Colonic mucosa (tissue), 4 donors: ENCODE data around the gene SCLT1. TPM values are rescaled to one million over a fixed set of nuclear protein-coding genes. Genes with fewer than 3 reads are reported as not detected.

Experiments used
- DNase-seq: peaks from one replicate; pipeline ENCODE4 v3.0.0-alpha.2; 2020
- H3K27ac ChIP-seq: fragments of 200-600 bp; one replicate; pipeline ENCODE4 v1.8.0; 2021
- H3K27me3 ChIP-seq: fragments of 200-600 bp; one replicate; pipeline ENCODE4 v1.8.0; 2021
- H3K36me3 ChIP-seq: fragments of 200-600 bp; one replicate; pipeline ENCODE4 v1.8.0; 2021
- H3K4me1 ChIP-seq: fragments of 200-600 bp; one replicate; pipeline ENCODE4 v1.8.0; 2021; ENCODE audit warnings: mild to moderate bottlenecking
- H3K4me3 ChIP-seq: fragments of 200-600 bp; one replicate; pipeline ENCODE4 v1.8.0; 2021
- H3K9ac ChIP-seq, 2 donors: one replicate each; pipeline ENCODE4 v1.7.0; 2013; ENCODE audit warnings: control low read depth in 2 of 2, low read depth in 2 of 2, low read length in 2 of 2
- H3K9me3 ChIP-seq: fragments of 200-600 bp; one replicate; pipeline ENCODE4 v1.8.0; 2021
- intact Hi-C: fragments of 100-400 bp; cut with DNase I; formaldehyde crosslinking; loops from one replicate; pipeline ENCODE4 v1.14.1; 2022
- total RNA-seq, 2 donors: library from RNA; stranded (reverse); fragmentation: NEBNext Ultra II Directional in 1 of 2; extraction: Animal tissue kit (Norgen Biotek cat#: 25700) in 1 of 2; gene quantifications; one replicate each; pipeline ENCODE4 v1.2.1, GENCODE V29; 2021
- TF ChIP-seq, protein P1 (sequence below): fragments of 200-600 bp; IDR thresholded peaks from one replicate; pipeline ENCODE4 v1.8.0; 2022; ENCODE audit warnings: antibody characterized with exemption, mild to moderate bottlenecking
- donor health status: healthy.
- donor health status: DM: no; HTN: no; CAD: no.
- donor health status: DM: no; HTN: no; CAD: no.

The SCLT1 gene
- total RNA-seq, 2 donors from 2014 or later, result 8.4 to 13.9 TPM

DNA sequence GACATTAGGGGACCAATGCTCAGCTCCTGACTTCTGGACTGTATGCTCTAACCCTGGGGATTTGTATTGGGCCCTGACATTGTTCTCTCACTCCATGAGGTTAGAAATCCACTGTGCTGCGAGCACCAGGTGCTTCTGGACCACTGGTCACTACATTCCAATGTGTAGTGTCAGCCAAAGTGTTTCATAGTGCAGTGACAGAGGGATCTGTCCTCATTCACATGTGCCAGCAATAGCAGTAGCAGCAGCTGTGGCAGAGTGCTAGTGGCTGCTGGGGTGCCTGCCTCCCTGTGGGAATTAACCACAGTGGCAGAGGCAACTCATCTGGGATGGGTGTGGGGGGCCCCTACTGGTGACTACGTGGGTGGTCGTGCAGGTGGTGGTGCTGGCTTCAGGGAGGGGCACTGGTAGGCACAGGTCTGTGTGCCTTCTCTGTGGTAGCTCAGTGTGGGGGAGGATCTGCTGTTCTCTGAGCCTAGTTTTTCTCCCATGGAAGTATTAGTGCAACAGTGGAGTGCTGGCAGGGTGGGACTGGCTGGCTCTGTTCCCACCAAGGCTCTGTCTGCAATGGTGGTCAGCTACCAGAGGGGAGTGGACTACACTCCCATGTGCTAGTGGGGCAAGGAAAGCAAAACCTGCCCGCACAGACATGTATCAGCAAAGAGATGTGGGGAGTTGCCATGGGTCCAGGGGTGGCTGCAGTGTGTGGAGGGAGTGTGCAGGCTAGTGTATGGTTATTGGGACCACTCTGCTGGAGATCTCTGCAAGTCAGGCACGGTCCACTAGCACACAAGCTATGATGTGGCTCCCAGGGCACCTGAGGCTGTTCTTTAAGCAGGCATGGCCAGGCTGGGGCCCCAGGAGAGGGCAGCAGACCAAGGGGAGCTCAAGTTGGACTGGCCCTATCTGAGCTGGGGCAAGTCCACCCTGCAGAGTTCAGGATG, 78.5 kb downstream of the SCLT1 start:
- TF ChIP-seq, protein P1, sequence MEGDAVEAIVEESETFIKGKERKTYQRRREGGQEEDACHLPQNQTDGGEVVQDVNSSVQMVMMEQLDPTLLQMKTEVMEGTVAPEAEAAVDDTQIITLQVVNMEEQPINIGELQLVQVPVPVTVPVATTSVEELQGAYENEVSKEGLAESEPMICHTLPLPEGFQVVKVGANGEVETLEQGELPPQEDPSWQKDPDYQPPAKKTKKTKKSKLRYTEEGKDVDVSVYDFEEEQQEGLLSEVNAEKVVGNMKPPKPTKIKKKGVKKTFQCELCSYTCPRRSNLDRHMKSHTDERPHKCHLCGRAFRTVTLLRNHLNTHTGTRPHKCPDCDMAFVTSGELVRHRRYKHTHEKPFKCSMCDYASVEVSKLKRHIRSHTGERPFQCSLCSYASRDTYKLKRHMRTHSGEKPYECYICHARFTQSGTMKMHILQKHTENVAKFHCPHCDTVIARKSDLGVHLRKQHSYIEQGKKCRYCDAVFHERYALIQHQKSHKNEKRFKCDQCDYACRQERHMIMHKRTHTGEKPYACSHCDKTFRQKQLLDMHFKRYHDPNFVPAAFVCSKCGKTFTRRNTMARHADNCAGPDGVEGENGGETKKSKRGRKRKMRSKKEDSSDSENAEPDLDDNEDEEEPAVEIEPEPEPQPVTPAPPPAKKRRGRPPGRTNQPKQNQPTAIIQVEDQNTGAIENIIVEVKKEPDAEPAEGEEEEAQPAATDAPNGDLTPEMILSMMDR, result no peak
- no peak overlapping the region for H3K4me3 ChIP-seq
- intact Hi-C loops, result no loop called here
- H3K27me3 ChIP-seq, result no peaks in the 10 kb centered on the region
- H3K27ac ChIP-seq, result no peak overlapping the region
- H3K9me3 ChIP-seq, result no peaks in the 10 kb centered on the region
- H3K4me1 ChIP-seq, result no peaks in the 10 kb centered on the region
- H3K36me3 ChIP-seq, result no peaks in the 10 kb centered on the region
- DNase-seq, result no peak
- no peak overlapping the region for H3K9ac ChIP-seq

DNA sequence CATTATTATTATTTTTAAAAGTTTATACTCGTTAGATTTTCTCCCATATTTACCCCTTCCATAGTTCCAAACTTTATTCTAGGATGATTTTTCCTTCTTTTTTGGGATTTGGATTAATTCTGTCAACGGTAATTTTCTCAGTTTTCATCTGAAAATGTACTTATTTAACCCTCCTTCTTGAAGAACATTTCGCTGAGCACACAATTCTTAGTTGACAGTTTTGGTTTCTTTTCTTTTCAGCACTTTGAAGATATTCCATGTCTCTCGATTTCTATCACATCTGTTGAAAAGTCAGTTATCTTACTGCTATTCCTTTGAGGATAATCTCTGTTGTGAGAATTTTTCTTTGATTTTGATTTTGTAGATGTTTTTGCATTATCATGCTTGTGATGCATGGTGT, 85.2 kb downstream of the SCLT1 start:
- Histone ChIP-seq H3K9ac (no peak overlapping the region), H3K4me3 (no peak overlapping the region), H3K27ac (no peak overlapping the region), H3K27me3 (no peaks in the 10 kb centered on the region), H3K9me3 (no peaks in the 10 kb centered on the region), H3K36me3 (no peaks in the 10 kb centered on the region), H3K4me1 (no peaks in the 10 kb centered on the region)
- intact Hi-C loops, result no loop called here
- no peak for DNase-seq
- TF ChIP-seq, protein P1, result no peak

DNA sequence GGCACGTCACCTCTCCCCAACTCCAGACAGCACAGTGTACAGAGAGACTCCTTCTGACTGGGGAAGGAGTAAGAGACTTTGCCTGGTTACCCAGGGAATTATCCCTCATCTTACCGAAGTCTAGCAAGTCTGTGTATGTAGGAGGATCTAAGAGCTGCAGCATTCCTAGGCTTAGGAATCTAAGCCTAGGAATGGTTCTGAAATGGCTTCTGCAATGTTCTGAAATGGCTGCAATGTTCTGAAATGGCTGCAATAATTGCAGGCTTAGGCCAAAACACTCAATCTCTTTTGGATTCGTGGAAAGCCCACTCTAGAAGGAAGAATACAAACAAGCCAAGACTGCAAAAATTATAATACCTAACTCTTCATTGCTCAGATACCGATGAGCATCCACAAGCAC, 106.4 kb downstream of the SCLT1 start:
- Histone ChIP-seq H3K4me3 (no peak overlapping the region), H3K27ac (no peak overlapping the region), H3K36me3 (no peaks in the 10 kb centered on the region), H3K4me1 (no peaks in the 10 kb centered on the region), H3K9ac (no peak overlapping the region), H3K9me3 (no peaks in the 10 kb centered on the region), H3K27me3 (no peaks in the 10 kb centered on the region)
- intact Hi-C loops, result no loop called here
- TF ChIP-seq, protein P1, result no peak
- no peak for DNase-seq

GRCh38 chr4:128986019-128986418, 107.3 kb downstream of the SCLT1 start:
- no peaks in the 10 kb centered on the region for H3K4me1 ChIP-seq
- intact Hi-C loops, result no loop called here
- H3K36me3 ChIP-seq, result no peaks in the 10 kb centered on the region
- no peak overlapping the region for H3K9ac ChIP-seq
- H3K9me3 ChIP-seq, result no peaks in the 10 kb centered on the region
- DNase-seq, result no peak
- no peak overlapping the region for H3K27ac ChIP-seq
- H3K27me3 ChIP-seq, result no peaks in the 10 kb centered on the region
- TF ChIP-seq, protein P1, result no peak
- H3K4me3 ChIP-seq, result no peak overlapping the region

GRCh38 chr4:128983771-128984485, 109.4 kb downstream of the SCLT1 start:
- Histone ChIP-seq H3K9me3 (no peaks in the 10 kb centered on the region), H3K4me1 (no peaks in the 10 kb centered on the region), H3K27me3 (no peaks in the 10 kb centered on the region), H3K36me3 (no peaks in the 10 kb centered on the region), H3K27ac (no peak overlapping the region), H3K9ac (no peak overlapping the region), H3K4me3 (no peak overlapping the region)
- intact Hi-C loops, result no loop called here
- TF ChIP-seq, protein P1, result no peak
- DNase-seq, result no peak
